HepG2 (cell line): ENCODE data around the gene MICA. TPM values are rescaled to one million over a fixed set of nuclear protein-coding genes. Genes with fewer than 3 reads are reported as not detected.

Source experiments
- ATAC-seq: fragments of 200-7000 bp; cut with Tn5 transposase; 3 replicates; pipeline ENCODE4 v1.9.1; 2020; ENCODE audit warnings: mild to moderate bottlenecking, moderate library complexity
- BruUV-seq: library from RNA; stranded (reverse); fragments of 400-500 nt; replicated peaks from 2 replicates; lab custom pipeline; 2021; lab: Mats Ljungman, UMichigan
- CTCF ChIA-PET: fragments of 300-600 bp; formaldehyde crosslinking; extraction: SDS; loops from one replicate; lab custom pipeline; 2021; ENCODE audit warnings: low total read pairs, inconsistent platforms, low intra/inter-chr PET ratio; lab: Yijun Ruan, JAX
- POLR2A ChIA-PET: fragments of 350-600 bp; sonication (Branson Sonifier 250); formaldehyde crosslinking; loops from one replicate; lab custom pipeline; 2020; ENCODE audit warnings: antibody characterized with exemption, inconsistent platforms; lab: Yijun Ruan, JAX
- DNase-seq: peaks from one replicate; pipeline ENCODE4 v3.0.0-alpha.2; 2015; ENCODE audit warnings: low spot score
- FAIRE-seq: peaks from 3 replicates; lab custom pipeline; 2011; peaks lifted over from hg19 to GRCh38; lab: Jason Lieb, UNC
- H2AFZ ChIP-seq: one replicate; pipeline ENCODE4 v1.6.1; 2011; ENCODE audit warnings: low read length, inconsistent platforms
- H3K27ac ChIP-seq: fragments of 300-600 bp; 3 replicates; pipeline ENCODE4 v1.8.0; 2011; ENCODE audit warnings: mixed run types, mild to moderate bottlenecking, mixed read lengths, low read length, inconsistent platforms; ENCODE audit not compliant: insufficient read depth; ENCODE audit errors: extremely low read length
- H3K27me3 ChIP-seq, 2 experiments: fragments of 200-600 bp in 1 of 2; 2 replicates in 1 of 2; 3 replicates in 1 of 2; pipeline versions ENCODE4 v1.6.0 to v1.8.0; 2011; ENCODE audit warnings: low read length in 2 of 2, mild to moderate bottlenecking in 2 of 2, moderate library complexity in 2 of 2, inconsistent platforms in 1 of 2; ENCODE audit not compliant: insufficient read depth in 2 of 2, control insufficient read depth in 1 of 2
- H3K36me3 ChIP-seq, 2 experiments: fragments of 200-600 bp in 1 of 2; replicated peaks in 1 of 2; 2 replicates in 1 of 2; 3 replicates in 1 of 2; pipeline versions ENCODE4 v1.5.1 to v1.8.0; 2011; ENCODE audit warnings: low read length in 2 of 2, inconsistent platforms in 1 of 2; ENCODE audit not compliant: insufficient read depth in 2 of 2, control insufficient read depth in 1 of 2
- H3K4me1 ChIP-seq: 2 replicates; pipeline ENCODE4 v1.5.1; 2012; ENCODE audit warnings: low read length, inconsistent platforms; ENCODE audit not compliant: insufficient read depth
- H3K4me2 ChIP-seq: 2 replicates; pipeline ENCODE4 v1.6.0; 2011; ENCODE audit warnings: low read depth, low read length, inconsistent platforms
- H3K4me3 ChIP-seq, 3 experiments: fragments of 200-600 bp in 1 of 3; sonication (generic), shearing (Covaris generic) in 1 of 3; replicated peaks in 1 of 3; 2 replicates each; pipeline ENCODE4 v1.5.1; 2011 to 2016; ENCODE audit warnings: low read length in 3 of 3, inconsistent platforms in 2 of 3, low read depth in 2 of 3, mild to moderate bottlenecking in 2 of 3, control low read depth in 1 of 3, mixed read lengths in 1 of 3; ENCODE audit not compliant: insufficient read depth in 1 of 3
- H3K79me2 ChIP-seq: one replicate; pipeline ENCODE4 v1.6.1; 2011; ENCODE audit warnings: low read length, inconsistent platforms; ENCODE audit not compliant: insufficient read depth
- H3K9ac ChIP-seq: 2 replicates; pipeline ENCODE4 v1.6.0; 2011; ENCODE audit warnings: mild to moderate bottlenecking, low read depth, low read length, inconsistent platforms; ENCODE audit not compliant: insufficient read depth
- H3K9me3 ChIP-seq: 2 replicates; pipeline ENCODE4 v1.5.1; 2012; ENCODE audit warnings: mild to moderate bottlenecking, low read length
- H4K20me1 ChIP-seq: 2 replicates; pipeline ENCODE4 v1.6.0; 2011; ENCODE audit warnings: inconsistent platforms, mild to moderate bottlenecking, low read length, moderate library complexity; ENCODE audit not compliant: insufficient read depth
- CHD4 ChIP-seq: fragments of 200-600 bp; sonication (generic); IDR thresholded peaks from 2 replicates; pipeline ENCODE4 v1.7.0; 2017; ENCODE audit warnings: mild to moderate bottlenecking, low read length, borderline replicate concordance
- HNRNPL ChIP-seq: fragments of 200-400 bp; formaldehyde crosslinking; IDR thresholded peaks from 2 replicates; pipeline ENCODE4 v1.6.1; 2017; ENCODE audit warnings: mild to moderate bottlenecking, low read depth, low read length
- MXD4 ChIP-seq: IDR thresholded peaks from 2 replicates; pipeline ENCODE4 v1.6.1; 2016; ENCODE audit warnings: mild to moderate bottlenecking, missing biosample characterization, missing genetic modification reagents
- PHF8 ChIP-seq: sonication (generic); formaldehyde crosslinking; IDR thresholded peaks from 2 replicates; pipeline ENCODE4 v1.5.0; 2020; ENCODE audit warnings: missing genetic modification reagents
- TEAD2 ChIP-seq: sonication (generic); formaldehyde crosslinking; IDR thresholded peaks from 2 replicates; pipeline ENCODE4 v1.9.0; 2021; ENCODE audit warnings: missing genetic modification reagents
- THYN1 ChIP-seq: sonication (generic); formaldehyde crosslinking; IDR thresholded peaks from 2 replicates; pipeline ENCODE4 v1.8.1; 2023; ENCODE audit warnings: low read depth, mild to moderate bottlenecking, moderate library complexity, missing genetic modification reagents, borderline replicate concordance
- ZFYVE20 ChIP-seq: sonication (generic); formaldehyde crosslinking; IDR thresholded peaks from 2 replicates; pipeline ENCODE4 v1.8.0; 2023; ENCODE audit warnings: low read depth, mild to moderate bottlenecking, moderate library complexity, missing genetic modification reagents, borderline replicate concordance
- ZNF12 ChIP-seq: sonication (generic); formaldehyde crosslinking; IDR thresholded peaks from 2 replicates; pipeline ENCODE4 v1.5.0; 2020; ENCODE audit warnings: missing genetic modification reagents
- ZNF557 ChIP-seq: sonication (generic); formaldehyde crosslinking; IDR thresholded peaks from 2 replicates; pipeline ENCODE4 v1.4.0; 2020; ENCODE audit warnings: missing genetic modification reagents
- ZNF652 ChIP-seq: IDR thresholded peaks from 2 replicates; pipeline ENCODE4 v1.6.1; 2016; ENCODE audit warnings: low read depth, borderline replicate concordance
- ZNF703 ChIP-seq: sonication (generic); formaldehyde crosslinking; IDR thresholded peaks from 2 replicates; pipeline ENCODE4 v1.5.1; 2020; ENCODE audit warnings: missing genetic modification reagents, mild to moderate bottlenecking, moderate library complexity, borderline replicate concordance
- WGBS: methylation state at CpG from one replicate; pipeline ENCODE4 v1.1.6; 2017; ENCODE audit warnings: low lambda C conversion rate; 5-methylcytosine and 5-hydroxymethylcytosine counted together
- in situ Hi-C: cut with HindIII; loops from 2 replicates; pipeline ENCODE4 v1.10.0; 2017; ENCODE audit warnings: low pct_unique_long_range_greater_than_20kb; ENCODE audit not compliant: extremely low pct_ligation_motif_present
- intact Hi-C: fragments of 100-400 bp; cut with micrococcal nuclease; formaldehyde crosslinking; loops from one replicate; pipeline ENCODE4 v1.10.0; 2022; ENCODE audit not compliant: unreplicated experiment
- polyA plus RNA-seq, 8 experiments: library from polyadenylated mRNA; depleted of rRNA in 3 of 8; stranded (reverse) in 7 of 8; unstranded in 1 of 8; fragments of >200 nt; fragmentation: Illumina TruSeq in 4 of 8; extraction: Trizol in 4 of 8; gene quantifications; 2 replicates each; pipeline versions ENCODE4 v1.2.1 to v1.2.3, GENCODE V29; 2011 to 2016; ENCODE audit warnings: low read depth in 4 of 8, missing spikeins in 1 of 8, mixed read lengths in 1 of 8; ENCODE audit not compliant: insufficient read depth in 1 of 8
- total RNA-seq, 5 experiments: library from RNA; depleted of rRNA; stranded (reverse); fragments of >200 nt; fragmentation: Illumina TruSeq; extraction: Trizol; gene quantifications; 2 replicates each; pipeline ENCODE4 v1.2.3, GENCODE V29; 2016; ENCODE audit warnings: low read depth in 1 of 5
- TF ChIP-seq, protein P1 (sequence below): sonication (generic); formaldehyde crosslinking; IDR thresholded peaks from 2 replicates; pipeline ENCODE4 v1.8.1; 2023; ENCODE audit warnings: mild to moderate bottlenecking, missing genetic modification reagents
- TF ChIP-seq, protein P2 (sequence below): fragments of 450-650 bp; IDR thresholded peaks from 2 replicates; pipeline ENCODE4 v1.6.1; 2016
- TF ChIP-seq, protein P3 (sequence below): sonication (generic); formaldehyde crosslinking; IDR thresholded peaks from 2 replicates; pipeline ENCODE4 v1.4.0; 2020; ENCODE audit warnings: low read depth, missing genetic modification reagents

The MICA gene
- total and polyA plus RNA-seq, 2 of the 13 experiments (the other 11 are each of a cell fraction or from before 2014, with no cell fraction given) = 21.6 to 38.1 TPM

DNA sequence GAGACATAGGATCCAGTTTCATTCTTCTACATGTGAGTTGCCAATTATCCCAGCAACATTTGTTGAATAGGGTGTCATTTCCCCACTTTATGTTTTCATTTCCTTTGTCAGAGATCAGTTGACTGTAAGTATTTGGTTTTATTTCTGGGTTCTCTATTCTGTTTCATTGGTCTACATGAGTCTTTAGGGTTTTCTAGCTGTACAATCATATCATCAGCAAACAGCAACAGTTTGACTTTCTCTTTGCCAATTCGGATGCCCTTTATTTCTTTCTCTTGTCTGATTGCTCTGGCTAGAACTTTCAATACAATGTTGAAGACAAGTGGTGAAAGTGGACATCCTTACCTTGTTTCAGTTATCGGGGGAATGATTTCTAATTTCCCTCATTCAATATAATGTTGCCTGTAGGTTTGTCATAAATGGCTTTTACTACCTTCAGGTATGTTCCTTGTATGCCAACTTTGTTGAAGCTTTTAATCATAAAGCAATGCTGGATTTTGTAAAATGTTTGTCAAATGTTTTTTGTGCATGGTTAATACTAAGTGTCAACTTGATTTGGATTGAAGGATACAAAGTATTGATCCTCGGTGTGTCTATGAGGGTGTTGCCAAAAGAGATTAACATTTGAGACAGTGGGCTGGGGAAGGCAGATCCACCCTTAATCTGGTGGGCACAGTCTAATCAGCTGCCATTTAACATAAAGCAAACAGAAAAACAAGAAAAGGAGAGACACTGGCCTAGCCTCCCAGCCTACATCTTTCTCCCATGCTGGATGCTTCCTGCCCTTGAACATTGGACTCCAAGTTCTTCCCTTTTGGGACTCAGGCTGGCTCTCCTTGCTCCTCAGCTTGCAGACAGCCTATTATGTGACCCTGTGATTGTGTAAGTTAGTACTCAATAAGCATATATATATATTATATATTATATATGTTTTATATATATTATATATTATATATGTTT lies 23.3 kb downstream of the MICA start (continued):
- TF ChIP-seq, protein P1, sequence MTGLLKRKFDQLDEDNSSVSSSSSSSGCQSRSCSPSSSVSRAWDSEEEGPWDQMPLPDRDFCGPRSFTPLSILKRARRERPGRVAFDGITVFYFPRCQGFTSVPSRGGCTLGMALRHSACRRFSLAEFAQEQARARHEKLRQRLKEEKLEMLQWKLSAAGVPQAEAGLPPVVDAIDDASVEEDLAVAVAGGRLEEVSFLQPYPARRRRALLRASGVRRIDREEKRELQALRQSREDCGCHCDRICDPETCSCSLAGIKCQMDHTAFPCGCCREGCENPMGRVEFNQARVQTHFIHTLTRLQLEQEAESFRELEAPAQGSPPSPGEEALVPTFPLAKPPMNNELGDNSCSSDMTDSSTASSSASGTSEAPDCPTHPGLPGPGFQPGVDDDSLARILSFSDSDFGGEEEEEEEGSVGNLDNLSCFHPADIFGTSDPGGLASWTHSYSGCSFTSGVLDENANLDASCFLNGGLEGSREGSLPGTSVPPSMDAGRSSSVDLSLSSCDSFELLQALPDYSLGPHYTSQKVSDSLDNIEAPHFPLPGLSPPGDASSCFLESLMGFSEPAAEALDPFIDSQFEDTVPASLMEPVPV (CRISPR knock-in tag) = no peak
- TF ChIP-seq ZNF557 = no peak
- TF ChIP-seq, protein P2, sequence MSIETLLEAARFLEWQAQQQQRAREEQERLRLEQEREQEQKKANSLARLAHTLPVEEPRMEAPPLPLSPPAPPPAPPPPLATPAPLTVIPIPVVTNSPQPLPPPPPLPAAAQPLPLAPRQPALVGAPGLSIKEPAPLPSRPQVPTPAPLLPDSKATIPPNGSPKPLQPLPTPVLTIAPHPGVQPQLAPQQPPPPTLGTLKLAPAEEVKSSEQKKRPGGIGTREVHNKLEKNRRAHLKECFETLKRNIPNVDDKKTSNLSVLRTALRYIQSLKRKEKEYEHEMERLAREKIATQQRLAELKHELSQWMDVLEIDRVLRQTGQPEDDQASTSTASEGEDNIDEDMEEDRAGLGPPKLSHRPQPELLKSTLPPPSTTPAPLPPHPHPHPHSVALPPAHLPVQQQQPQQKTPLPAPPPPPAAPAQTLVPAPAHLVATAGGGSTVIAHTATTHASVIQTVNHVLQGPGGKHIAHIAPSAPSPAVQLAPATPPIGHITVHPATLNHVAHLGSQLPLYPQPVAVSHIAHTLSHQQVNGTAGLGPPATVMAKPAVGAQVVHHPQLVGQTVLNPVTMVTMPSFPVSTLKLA = no peak
- TF ChIP-seq ZFYVE20 (CRISPR knock-in tag) = no peak
- no peak for TF ChIP-seq MXD4 (CRISPR knock-in tag)
- TF ChIP-seq ZNF12 (CRISPR knock-in tag) = no peak
- no peak for TF ChIP-seq CHD4
- no peak for TF ChIP-seq ZNF652

DNA sequence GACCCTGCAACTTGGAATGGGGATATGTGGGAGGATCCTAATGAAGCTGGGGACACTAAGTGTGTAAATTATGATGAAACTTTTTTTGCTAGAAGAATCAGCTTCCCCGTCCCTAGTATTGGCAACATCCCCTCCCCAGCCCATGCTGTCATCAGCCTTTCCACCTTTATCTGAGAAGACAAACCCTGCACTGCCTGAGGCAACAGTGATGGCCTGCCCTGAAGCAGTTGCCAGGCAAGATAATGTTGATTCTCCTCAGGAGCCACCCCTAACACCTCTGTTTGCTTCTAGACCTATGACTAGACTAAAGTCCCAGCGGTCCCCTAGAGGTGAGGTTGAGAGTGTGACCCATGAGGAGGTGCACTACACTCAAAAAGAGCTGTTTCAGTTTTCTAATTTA lies 27.1 kb downstream of the MICA start:
- DNase-seq = no peak
- Histone ChIP-seq H3K4me3 (no peak overlapping the region), H2AFZ (no peak overlapping the region), H3K36me3 (no peaks in the 10 kb centered on the region), H3K79me2 (no peaks in the 10 kb centered on the region), H4K20me1 (no peaks in the 10 kb centered on the region), H3K27ac (no peak overlapping the region), H3K9ac (no peak overlapping the region), H3K4me2 (no peak overlapping the region), H3K27me3 (no peaks in the 10 kb centered on the region), H3K4me1 (no peaks in the 10 kb centered on the region), H3K9me3 (0 out of 2 replicates have a peak, but pooled peaks cover 4% of the 10 kb centered on the region)
- CTCF ChIA-PET = no interaction called here
- in situ Hi-C loops = no loop called here
- intact Hi-C loops = no loop called here
- WGBS = 6% methylated on average over 2 of the region's 2 CpGs
- POLR2A ChIA-PET = no interaction called here
- no peak for ATAC-seq
- BruUV-seq = no TSS peak
- peak; percentile 12 for FAIRE-seq
- no peak for TF ChIP-seq ZNF703
- no peak for TF ChIP-seq THYN1
- TF ChIP-seq, protein P3, sequence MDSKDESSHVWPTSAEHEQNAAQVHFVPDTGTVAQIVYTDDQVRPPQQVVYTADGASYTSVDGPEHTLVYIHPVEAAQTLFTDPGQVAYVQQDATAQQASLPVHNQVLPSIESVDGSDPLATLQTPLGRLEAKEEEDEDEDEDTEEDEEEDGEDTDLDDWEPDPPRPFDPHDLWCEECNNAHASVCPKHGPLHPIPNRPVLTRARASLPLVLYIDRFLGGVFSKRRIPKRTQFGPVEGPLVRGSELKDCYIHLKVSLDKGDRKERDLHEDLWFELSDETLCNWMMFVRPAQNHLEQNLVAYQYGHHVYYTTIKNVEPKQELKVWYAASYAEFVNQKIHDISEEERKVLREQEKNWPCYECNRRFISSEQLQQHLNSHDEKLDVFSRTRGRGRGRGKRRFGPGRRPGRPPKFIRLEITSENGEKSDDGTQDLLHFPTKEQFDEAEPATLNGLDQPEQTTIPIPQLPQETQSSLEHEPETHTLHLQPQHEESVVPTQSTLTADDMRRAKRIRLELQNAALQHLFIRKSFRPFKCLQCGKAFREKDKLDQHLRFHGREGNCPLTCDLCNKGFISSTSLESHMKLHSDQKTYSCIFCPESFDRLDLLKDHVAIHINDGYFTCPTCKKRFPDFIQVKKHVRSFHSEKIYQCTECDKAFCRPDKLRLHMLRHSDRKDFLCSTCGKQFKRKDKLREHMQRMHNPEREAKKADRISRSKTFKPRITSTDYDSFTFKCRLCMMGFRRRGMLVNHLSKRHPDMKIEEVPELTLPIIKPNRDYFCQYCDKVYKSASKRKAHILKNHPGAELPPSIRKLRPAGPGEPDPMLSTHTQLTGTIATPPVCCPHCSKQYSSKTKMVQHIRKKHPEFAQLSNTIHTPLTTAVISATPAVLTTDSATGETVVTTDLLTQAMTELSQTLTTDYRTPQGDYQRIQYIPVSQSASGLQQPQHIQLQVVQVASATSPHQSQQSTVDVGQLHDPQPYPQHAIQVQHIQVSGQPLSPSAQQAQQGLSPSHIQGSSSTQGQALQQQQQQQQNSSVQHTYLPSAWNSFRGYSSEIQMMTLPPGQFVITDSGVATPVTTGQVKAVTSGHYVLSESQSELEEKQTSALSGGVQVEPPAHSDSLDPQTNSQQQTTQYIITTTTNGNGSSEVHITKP (CRISPR knock-in tag) = no peak
- TF ChIP-seq PHF8 (CRISPR knock-in tag) = no peak
- TF ChIP-seq TEAD2 (CRISPR knock-in tag) = no peak
- TF ChIP-seq HNRNPL = no peak
